Left cardiac atrium (tissue), 4 donors: ENCODE results near the gene TAF11L4. TPM values are rescaled to one million over a fixed set of nuclear protein-coding genes. Genes with fewer than 3 reads are reported as not detected.
"Not testable (repeated sequence)": the region's sequence is repeated elsewhere in the genome, so short reads cannot be mapped to it uniquely, and the experiment has no call there.

Source experiments
- ATAC-seq, 2 donors: fragments of 200-7000 bp; cut with Tn5 transposase; one replicate each; pipeline ENCODE4 v1.9.1; 2020; ENCODE audit warnings: mild to moderate bottlenecking in 2 of 2, moderate library complexity in 2 of 2
- DNase-seq: peaks from one replicate; pipeline ENCODE4 v3.0.0-alpha.2; 2020
- intact Hi-C, 2 donors: fragments of 100-400 bp; cut with DNase I; formaldehyde crosslinking; loops; one replicate each; pipeline versions ENCODE4 v1.14.1 to v1.15.1; 2022 to 2023
- long read RNA-seq: library from polyadenylated mRNA; unstranded; transcript quantifications from one replicate; pipeline ENCODE4 v2.0.0, GENCODE V29; 2021
- total RNA-seq, 2 donors: library from RNA; stranded (reverse); fragmentation: NEBNext Ultra II Directional; extraction: Animal tissue kit (Norgen Biotek cat#: 25700); gene quantifications; one replicate each; pipeline ENCODE4 v1.2.1, GENCODE V29; 2021
- donor health status: DM: no; HTN: yes; CAD: no.
- donor health status: DM: no; HTN: yes; CAD: no; lungs with severe emphysema.
- donor health status: DM: yes; HTN: yes; CAD: no.
- donor health status: Dilated cardiomyopathy.

TAF11L4 gene
- not detected for total RNA-seq
- long read RNA-seq = 0 reads

DNA sequence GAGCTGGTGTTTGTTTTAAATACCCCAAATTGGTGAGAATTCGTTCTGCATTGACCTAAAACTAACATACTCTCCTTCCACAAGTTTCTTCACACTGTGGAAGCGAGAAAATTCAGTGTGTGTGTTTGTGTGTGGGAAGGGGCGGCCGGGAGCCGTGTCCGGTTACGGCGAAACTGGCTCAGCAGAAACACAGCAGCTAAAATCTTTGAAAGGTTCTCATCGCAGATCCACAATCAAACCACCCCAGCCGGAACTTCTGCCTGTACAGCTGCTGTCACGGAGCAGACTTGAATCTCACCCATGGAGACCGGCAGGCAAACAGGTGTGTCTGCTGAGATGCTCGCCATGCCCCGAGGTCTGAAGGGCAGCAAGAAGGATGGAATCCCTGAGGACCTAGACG lies at the start of gene TAF11L4:
Gene TAF11L4, plus strand, starts transcription at position 301 of the 400 bp plus-strand sequence.
- ATAC-seq, DNase-seq, intact Hi-C loops: not testable (repeated sequence)

DNA sequence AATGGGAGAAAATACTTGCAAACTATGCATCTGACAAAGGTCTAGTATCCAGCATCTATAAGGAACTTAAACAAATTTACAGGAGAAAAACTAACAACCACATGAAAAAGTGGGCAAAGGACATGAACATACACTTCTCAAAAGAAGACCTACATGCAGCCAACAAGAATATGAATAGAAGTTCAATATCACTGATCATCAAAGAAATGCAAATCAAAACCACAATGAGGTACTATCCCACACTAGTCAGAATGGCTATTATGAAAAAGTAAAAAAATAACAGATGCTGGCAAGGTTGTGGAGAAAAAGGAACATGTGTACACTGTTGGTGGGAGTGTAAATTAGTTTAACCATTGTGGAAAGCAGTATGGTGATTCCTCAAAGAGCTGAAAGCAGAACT lies 46.5 kb upstream of the TAF11L4 start:
- DNase-seq, ATAC-seq, intact Hi-C loops: not testable (repeated sequence)

DNA sequence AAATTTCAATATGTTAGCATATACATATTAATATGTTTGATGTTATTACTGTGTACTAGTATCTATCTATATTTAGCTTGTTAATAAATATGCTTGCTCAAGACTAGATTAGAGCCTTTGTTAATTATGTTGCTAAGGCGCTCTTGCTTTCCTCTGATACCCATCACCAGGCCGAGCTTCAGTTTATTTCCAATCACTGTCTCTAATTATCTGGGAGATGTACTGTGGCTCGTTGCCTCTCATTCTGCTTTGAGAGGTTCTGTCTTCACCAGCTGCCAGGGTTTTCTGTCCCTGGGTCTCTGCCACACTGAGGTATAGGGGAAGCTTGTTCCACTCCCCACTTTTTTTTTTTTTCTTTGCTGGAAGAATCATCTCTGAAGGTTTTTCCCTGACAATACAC lies 44.6 kb upstream of the TAF11L4 start:
- no peak for ATAC-seq
- intact Hi-C loops = no loop called here
- no peak for DNase-seq

DNA sequence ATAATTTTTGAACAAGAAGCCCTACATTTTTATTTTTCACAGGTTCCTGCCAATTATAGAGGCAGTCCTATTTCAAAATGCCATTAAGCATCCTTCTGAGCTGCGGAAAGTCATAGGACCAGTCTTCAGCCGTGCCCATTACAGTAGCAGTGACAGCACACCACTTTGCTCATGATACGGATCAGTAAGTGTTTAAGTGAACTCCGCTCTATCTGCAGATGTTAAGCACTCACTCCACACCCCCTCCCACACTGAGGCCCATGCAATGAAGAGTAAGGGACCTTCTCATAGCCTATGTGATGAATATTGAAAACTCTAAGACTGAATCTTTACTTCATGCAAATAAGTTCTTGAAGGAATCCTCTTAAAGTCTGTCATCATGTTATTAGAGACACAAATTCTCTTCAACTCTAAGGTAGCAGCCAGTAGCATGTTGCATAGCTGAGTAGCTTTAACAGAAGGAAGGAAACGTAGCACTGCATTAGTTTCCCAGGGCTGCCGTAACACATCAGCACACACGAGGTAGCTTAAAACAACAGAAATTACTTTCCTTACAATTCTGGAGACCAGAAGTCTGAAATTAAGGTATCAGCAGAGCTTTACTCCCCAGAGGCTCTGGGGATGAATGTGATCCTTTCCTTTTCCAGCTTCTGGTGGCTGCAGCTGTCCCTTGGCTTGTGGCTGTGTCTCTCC lies 43.9 kb upstream of the TAF11L4 start:
- intact Hi-C loops = no loop called here
- ATAC-seq (no peak), DNase-seq (no peak)

DNA sequence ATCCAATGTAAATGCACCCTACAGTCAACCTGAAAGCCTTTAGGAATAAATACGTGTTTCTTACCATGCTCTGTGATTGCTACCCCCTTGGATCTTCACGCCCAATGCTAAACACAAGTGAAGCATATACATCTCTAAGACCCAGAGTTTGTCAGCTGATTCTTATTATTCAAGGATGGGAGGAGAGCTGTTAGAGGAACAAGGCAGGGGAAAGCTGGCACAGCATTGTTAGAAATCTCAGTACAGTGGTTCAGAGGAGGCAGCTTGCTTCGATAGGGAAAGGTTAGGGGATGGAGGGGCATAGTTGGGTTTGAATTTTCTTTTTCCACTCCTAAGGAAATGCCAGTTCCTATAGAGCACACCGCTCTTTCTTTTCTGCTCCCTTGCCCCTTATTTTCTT lies 40.2 kb upstream of the TAF11L4 start:
- intact Hi-C loops = no loop called here
- ATAC-seq (no peak), DNase-seq (no peak)

DNA sequence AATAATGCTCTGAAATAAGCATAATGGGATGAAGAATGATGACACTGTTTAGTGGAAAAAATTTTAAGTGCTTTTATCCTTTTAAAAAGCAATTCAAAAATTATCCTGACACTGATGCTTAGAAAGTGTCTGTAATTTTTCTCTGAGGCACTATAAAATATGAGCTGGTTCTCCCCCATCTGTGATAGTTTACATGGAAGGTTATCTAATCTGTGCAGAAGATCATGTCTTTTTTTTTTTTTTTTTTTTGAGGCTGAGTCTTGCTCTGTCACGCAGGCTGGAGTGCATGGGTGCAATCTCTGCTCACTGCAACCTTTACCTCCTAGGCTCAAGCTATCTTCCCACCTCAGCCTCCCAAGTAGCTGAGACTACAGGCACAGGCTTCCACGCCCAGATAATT lies 38.8 kb upstream of the TAF11L4 start:
- no peak for ATAC-seq
- intact Hi-C loops = no loop called here
- no peak for DNase-seq

DNA sequence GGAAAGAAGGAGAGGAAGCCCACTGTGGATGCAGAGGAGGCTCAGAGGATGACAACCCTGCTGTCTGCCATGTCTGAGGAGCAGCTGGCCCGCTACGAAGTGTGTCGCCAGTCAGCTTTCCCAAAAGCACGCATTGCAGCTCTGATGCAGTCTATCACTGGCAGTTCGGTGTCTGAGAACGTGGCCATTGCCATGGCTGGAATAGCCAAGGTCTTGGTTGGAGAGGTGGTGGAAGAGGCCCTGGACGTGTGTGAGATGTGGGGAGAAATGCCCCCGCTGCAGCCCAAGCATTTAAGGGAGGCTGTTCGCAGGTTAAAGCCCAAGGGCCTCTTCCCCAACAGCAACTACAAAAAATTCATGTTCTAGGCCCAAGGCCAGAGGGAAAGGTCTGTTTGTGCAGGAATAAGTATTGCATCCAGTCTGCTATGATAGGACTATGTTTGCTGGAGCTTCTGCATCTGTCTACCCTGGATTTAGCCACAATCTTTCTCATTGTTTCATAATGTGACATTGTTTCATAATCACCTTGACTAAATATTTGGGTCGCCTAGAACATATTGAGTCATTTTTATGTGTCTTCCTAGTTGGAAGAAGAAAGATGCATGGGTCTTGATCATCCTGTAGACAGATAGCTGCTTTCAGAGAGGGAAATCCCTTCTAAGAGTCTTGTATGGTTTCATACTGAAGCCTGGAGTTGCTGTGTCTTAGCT lies 35.0 kb upstream of the TAF11L4 start:
- ATAC-seq, intact Hi-C loops, DNase-seq: not testable (repeated sequence)

DNA sequence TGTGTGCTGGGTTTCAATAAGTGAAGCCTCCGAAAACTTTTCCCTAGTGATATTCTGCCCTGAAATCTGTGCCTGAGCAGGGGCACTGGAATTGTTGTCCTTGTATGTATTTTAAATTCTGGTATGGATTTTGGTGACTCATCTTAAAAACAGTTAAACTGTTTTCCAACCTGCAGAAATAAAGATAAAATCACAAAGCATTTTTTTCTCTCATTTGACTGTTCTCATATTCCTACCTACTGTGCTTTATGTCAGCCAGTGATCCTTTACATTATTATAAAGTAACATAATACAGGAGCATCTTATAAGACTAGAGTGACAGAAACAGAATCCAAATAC lies 34.5 kb upstream of the TAF11L4 start:
- DNase-seq = no peak

DNA sequence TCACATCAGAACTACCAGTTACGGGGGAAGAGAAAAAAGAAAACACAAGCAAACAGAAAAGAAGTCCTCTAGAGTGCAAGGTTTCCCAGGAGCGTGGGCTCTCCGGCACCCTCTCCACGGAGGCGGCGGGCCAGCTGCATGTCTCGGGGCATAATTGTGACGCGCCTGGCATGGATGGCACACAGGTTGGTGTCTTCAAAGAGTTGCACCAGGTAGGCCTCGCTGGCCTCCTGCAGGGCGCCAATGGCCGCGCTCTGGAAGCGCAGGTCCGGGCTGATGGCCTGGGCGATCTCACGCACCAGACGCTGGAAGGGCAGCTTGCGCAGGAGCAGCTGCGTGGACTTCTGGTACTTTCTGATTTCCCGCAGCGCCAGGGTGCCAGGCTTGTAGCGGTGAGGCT lies 30.3 kb upstream of the TAF11L4 start:
- ATAC-seq, DNase-seq, intact Hi-C loops: not testable (repeated sequence)

More for the DNA sequence above, 34.5 kb upstream of the TAF11L4 start:
- intact Hi-C loops = no loop called here
- no peak for ATAC-seq

DNA sequence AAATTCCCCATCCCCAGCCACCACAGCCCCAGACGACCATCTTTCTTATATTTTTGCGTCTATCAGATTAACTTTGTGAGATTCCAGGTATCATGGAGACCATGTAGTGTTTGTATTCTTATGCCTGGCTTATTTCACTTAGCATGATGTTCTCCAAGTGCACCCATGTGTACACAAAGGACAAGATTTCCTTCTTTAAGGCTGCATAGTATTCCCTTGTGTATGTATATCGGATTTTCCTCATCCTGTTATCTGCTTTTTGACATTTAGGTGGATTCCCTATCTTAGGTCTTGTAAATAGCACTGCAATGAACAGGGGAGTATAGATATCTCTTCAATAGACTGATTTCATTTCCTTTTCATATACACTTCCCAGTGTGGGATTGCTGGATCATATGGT lies 28.8 kb upstream of the TAF11L4 start:
- ATAC-seq (no peak), DNase-seq (no peak)
- intact Hi-C loops = no loop called here

DNA sequence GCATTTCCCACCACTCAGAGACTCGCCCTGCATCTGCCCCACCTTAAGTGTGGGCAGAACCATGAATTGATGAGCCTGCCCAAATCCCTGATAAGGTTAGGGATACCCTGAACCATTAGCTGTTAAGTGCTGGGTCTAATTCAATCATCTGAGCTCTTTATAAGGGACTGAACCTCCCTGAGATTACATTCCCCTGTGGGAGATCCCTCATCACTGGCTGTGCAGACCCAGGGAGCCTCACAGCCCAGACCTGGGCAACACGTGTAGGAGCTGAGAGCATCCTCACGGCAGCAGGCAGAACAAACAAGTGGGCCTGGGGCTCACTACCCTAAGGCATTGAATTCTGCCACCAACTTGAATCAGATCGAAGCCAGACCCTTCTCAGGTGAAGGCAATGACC lies 24.2 kb upstream of the TAF11L4 start:
- no peak for DNase-seq
- ATAC-seq = no peak
- intact Hi-C loops = no loop called here

DNA sequence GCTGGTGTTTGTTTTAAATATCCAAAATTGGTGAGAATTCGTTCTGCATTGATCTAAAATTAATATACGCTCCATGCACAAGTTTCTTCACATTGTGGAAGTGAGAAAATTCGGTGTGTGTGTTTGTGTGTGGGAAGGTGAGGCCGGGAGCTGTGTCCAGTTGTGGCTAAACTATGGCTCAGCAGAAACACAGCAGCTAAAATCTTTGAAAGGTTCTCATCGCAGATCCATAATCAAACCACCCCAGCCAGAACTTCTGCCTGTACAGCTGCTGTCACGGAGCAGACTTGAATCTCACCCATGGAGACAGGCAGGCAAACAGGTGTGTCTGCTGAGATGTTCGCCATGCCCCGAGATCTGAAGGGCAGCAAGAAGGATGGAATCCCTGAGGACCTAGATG lies 23.7 kb upstream of the TAF11L4 start, which contains the start of gene TAF11L2:
Gene TAF11L2, plus strand, starts transcription at position 301 of the 400 bp plus-strand sequence.
- ATAC-seq, intact Hi-C loops, DNase-seq: not testable (repeated sequence)

DNA sequence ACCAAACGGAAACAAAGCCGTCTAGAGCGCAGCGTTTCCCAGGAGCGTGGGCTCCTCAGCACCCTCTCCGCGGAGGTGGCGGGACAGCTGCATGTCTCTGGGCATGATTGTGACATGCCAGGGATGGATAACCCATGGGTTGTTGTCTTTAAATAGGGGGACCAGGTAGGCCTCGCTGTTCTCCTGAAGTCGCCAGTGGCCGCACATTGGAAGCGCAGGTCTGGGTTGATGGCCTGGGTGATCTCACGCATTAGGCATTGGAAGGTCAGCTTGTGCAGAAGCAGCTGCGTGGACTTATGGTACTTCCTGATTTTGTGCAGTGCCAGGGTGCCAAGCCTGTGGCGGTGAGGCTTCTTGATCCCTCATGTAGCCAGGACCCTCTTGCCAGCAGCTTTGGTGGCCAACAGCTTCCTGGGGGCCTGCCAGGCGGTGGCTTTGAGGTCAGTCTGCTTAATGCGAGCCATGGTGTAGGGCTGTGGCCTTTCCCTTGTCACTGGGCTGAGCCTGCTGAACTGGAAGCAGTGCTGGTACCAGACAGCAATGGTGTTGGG lies 9.8 kb upstream of the TAF11L4 start:
- no peak for ATAC-seq
- no peak for DNase-seq
- intact Hi-C loops = no loop called here

DNA sequence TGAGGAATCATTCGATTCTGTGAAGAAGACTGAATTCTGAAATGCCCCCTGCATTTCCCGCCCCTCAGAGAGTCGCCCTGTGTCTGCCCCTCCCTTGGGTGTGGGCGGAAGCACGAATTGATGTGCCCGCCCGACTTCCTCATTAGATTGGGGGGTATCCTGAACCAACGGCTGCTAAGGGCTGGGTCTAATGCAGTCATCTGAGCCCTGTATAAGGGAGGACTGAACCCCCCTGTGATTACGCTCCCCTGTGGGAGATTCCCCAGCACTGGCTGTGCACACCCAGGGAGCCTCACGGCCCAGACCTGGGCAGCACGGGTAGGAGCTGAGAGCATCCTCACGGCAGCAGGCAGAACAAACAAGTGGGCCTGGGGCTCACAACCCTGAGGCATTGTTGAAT lies 4.1 kb upstream of the TAF11L4 start:
- intact Hi-C loops, DNase-seq, ATAC-seq: not testable (repeated sequence)

DNA sequence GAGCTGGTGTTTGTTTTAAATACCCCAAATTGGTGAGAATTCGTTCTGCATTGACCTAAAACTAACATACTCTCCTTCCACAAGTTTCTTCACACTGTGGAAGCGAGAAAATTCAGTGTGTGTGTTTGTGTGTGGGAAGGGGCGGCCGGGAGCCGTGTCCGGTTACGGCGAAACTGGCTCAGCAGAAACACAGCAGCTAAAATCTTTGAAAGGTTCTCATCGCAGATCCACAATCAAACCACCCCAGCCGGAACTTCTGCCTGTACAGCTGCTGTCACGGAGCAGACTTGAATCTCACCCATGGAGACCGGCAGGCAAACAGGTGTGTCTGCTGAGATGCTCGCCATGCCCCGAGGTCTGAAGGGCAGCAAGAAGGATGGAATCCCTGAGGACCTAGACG lies 3.5 kb upstream of the TAF11L4 start, which contains the start of gene TAF11L3:
Gene TAF11L3, plus strand, starts transcription at position 301 of the 400 bp plus-strand sequence.
- DNase-seq, ATAC-seq, intact Hi-C loops: not testable (repeated sequence)

DNA sequence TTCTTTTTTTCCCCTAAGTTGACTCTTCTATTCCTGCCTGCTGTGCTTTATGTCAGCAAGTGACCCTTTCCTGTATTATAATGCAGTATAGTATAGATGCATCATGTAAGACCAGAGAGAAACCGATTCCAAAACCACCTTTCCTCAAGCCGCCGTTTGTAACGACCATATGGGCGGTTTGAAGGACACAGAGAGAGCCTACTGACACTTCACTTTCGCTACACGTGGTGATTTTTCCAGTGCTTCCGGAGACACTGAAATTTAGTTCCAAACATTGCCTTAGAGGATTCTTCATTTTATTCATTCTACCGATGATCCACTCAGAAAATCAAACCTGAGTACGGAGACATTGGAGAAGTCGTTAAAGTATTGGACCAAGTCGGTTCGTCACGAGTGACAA lies 2.1 kb upstream of the TAF11L4 start:
- intact Hi-C loops, DNase-seq, ATAC-seq: not testable (repeated sequence)

DNA sequence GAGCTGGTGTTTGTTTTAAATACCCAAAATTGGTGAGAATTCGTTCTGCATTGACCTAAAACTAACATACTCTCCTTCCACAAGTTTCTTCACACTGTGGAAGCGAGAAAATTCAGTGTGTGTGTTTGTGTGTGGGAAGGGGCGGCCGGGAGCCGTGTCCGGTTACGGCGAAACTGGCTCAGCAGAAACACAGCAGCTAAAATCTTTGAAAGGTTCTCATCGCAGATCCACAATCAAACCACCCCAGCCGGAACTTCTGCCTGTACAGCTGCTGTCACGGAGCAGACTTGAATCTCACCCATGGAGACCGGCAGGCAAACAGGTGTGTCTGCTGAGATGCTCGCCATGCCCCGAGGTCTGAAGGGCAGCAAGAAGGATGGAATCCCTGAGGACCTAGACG lies 3.3 kb downstream of the TAF11L4 start, which contains the start of gene TAF11L5:
Gene TAF11L5, plus strand, starts transcription at position 301 of the 400 bp plus-strand sequence.
- ATAC-seq, intact Hi-C loops, DNase-seq: not testable (repeated sequence)

DNA sequence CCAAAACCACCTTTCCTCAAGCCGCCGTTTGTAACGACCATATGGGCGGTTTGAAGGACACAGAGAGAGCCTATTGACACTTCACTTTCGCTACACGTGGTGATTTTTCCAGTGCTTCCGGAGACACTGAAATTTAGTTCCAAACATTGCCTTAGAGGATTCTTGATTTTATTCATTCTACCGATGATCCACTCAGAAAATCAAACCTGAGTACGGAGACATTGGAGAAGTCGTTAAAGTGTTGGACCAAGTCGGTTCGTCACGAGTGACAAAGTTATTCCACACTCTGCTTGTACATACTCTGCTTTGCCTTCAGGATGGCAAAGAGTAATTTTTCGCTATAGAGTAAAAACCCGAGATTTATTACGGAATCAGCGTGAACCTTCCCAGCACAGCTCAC lies 4.9 kb downstream of the TAF11L4 start:
- intact Hi-C loops, ATAC-seq, DNase-seq: not testable (repeated sequence)

DNA sequence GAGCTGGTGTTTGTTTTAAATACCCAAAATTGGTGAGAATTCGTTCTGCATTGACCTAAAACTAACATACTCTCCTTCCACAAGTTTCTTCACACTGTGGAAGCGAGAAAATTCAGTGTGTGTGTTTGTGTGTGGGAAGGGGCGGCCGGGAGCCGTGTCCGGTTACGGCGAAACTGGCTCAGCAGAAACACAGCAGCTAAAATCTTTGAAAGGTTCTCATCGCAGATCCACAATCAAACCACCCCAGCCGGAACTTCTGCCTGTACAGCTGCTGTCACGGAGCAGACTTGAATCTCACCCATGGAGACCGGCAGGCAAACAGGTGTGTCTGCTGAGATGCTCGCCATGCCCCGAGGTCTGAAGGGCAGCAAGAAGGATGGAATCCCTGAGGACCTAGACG lies 6.8 kb downstream of the TAF11L4 start, which contains the start of gene TAF11L6:
Gene TAF11L6, plus strand, starts transcription at position 301 of the 400 bp plus-strand sequence.
- intact Hi-C loops, DNase-seq, ATAC-seq: not testable (repeated sequence)
